GM12892 (cell line): ENCODE measurements around the gene TMEM131.

Source experiments
- POLR2A ChIP-seq: IDR thresholded peaks from 2 replicates; pipeline ENCODE4 v1.6.1; 2011; ENCODE audit warnings: low read depth, low read length, control low read depth
- POLR2AphosphoS5 ChIP-seq: IDR thresholded peaks from 2 replicates; pipeline ENCODE4 v1.6.1; 2011; ENCODE audit warnings: low read depth, low read length, control low read depth

GRCh38 chr2:97779141-97779540, 216.6 kb downstream of the TMEM131 start:
- TF ChIP-seq POLR2A (no peak), POLR2AphosphoS5 (no peak)
